ENCODE data around the gene TENT5C.

The TENT5C gene

GRCh38 chr1:117628343-117628742 is 22.5 kb downstream of the TENT5C start:
- Histone ChIP-seq H3K4me1 (ENCODE audit: control insufficient read depth, insufficient read depth, low read length, poor library complexity, severe bottlenecking) (peaks cover 8% of the 10 kb centered on the region), H3K4me3 (ENCODE audit: extremely low read depth, insufficient read depth, low read length, poor library complexity, severe bottlenecking) (no peak overlapping the region), H3K36me3 (ENCODE audit: control insufficient read depth, insufficient read depth, low read length) (no peaks in the 10 kb centered on the region), H3K9me3 (ENCODE audit: control insufficient read depth, low read length) (no peaks in the 10 kb centered on the region), H3K27ac (ENCODE audit: low read depth, low read length, severe bottlenecking) (no peak overlapping the region)
- 92 to 97% methylated on average over 3 of the region's 3 CpGs for WGBS, 2 experiments (ENCODE audit: insufficient coverage in 2 of 2)

GRCh38 chr1:117629625-117630422 is 24.0 kb downstream of the TENT5C start:
- H3K4me3 ChIP-seq (ENCODE audit: extremely low read depth, insufficient read depth, low read length, poor library complexity, severe bottlenecking), result no peak overlapping the region
- no peaks in the 10 kb centered on the region for H3K36me3 ChIP-seq (ENCODE audit: control insufficient read depth, insufficient read depth, low read length)
- no peaks in the 10 kb centered on the region for H3K9me3 ChIP-seq (ENCODE audit: control insufficient read depth, low read length)
- peaks cover 8% of the 10 kb centered on the region for H3K4me1 ChIP-seq (ENCODE audit: control insufficient read depth, insufficient read depth, low read length, poor library complexity, severe bottlenecking)
- no peak overlapping the region for H3K27ac ChIP-seq (ENCODE audit: low read depth, low read length, severe bottlenecking)
- 85 to 95% methylated on average over 5 to 9 of the region's 10 CpGs for WGBS, 2 experiments (ENCODE audit: insufficient coverage in 2 of 2)

DNA sequence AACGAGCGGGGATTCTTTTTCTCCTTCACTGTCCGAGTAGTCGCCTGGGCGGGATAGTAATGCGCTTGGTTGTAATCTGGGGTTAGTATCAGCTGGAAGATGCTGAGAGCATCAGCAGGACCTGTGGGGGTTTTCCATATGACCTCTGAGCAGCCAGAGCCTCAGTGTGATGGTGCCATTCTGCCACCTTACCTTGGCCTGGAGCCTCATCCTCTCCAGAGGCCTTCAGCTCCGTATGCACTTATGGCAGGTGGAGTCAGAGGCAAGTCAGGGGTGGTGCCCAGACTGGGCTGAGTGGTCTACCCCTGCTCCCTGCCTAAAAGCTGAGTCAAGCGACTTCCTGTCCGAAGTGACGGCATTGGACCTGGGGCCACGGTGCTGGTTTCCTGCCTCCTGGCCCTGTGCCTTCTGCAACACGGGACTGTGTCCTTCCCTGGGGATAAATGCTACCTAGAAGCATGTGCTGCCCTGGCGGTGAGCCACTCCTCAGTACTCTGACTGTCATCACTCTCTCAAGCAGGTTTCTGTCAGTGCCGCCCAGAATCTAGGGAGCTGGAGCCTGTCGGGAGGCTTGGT is 24.7 kb downstream of the TENT5C start:
- no peak overlapping the region for H3K4me3 ChIP-seq (ENCODE audit: extremely low read depth, insufficient read depth, low read length, poor library complexity, severe bottlenecking)
- no peaks in the 10 kb centered on the region for H3K36me3 ChIP-seq (ENCODE audit: control insufficient read depth, insufficient read depth, low read length)
- peaks cover 8% of the 10 kb centered on the region for H3K4me1 ChIP-seq (ENCODE audit: control insufficient read depth, insufficient read depth, low read length, poor library complexity, severe bottlenecking)
- WGBS, 2 experiments (ENCODE audit: insufficient coverage in 2 of 2), result 89 to 93% methylated on average over 12 to 14 of the region's 15 CpGs
- no peaks in the 10 kb centered on the region for H3K9me3 ChIP-seq (ENCODE audit: control insufficient read depth, low read length)
- H3K27ac ChIP-seq (ENCODE audit: low read depth, low read length, severe bottlenecking), result no peak overlapping the region

- Histone ChIP-seq H3K4me3 (ENCODE audit: extremely low read depth, insufficient read depth, low read length, poor library complexity, severe bottlenecking) (no peak overlapping the region), H3K27ac (ENCODE audit: low read depth, low read length, severe bottlenecking) (no peak overlapping the region), H3K4me1 (ENCODE audit: control insufficient read depth, insufficient read depth, low read length, poor library complexity, severe bottlenecking) (peaks cover 8% of the 10 kb centered on the region), H3K9me3 (ENCODE audit: control insufficient read depth, low read length) (no peaks in the 10 kb centered on the region), H3K36me3 (ENCODE audit: control insufficient read depth, insufficient read depth, low read length) (no peaks in the 10 kb centered on the region)
- 78 to 95% methylated on average over 3 to 6 of the region's 7 CpGs for WGBS, 2 experiments (ENCODE audit: insufficient coverage in 2 of 2)
Measured at GRCh38 chr1:117631359-117632160, 25.7 kb downstream of the TENT5C start.

- WGBS, 2 experiments (ENCODE audit: insufficient coverage in 2 of 2), result 72 to 73% methylated on average over 3 to 4 of the region's 6 CpGs
Measured at GRCh38 chr1:117632269-117633067, 26.6 kb downstream of the TENT5C start.

DNA sequence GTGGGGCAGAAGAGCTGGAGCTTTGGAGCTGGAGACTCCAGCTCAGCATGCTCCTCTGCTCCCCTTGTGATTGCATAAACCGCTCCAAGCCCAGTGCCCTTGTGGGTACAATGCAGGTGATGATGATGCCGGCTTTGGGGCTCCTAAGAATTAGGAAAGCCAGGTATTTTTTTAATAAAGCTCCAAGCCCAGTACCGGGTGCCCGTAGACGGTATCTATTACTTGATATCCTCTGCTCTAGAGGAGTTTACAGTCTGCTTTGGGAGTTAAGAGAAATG is 27.2 kb downstream of the TENT5C start:
- H3K27ac ChIP-seq (ENCODE audit: low read depth, low read length, severe bottlenecking), result no peak overlapping the region
- peaks cover 8% of the 10 kb centered on the region for H3K4me1 ChIP-seq (ENCODE audit: control insufficient read depth, insufficient read depth, low read length, poor library complexity, severe bottlenecking)
- H3K36me3 ChIP-seq (ENCODE audit: control insufficient read depth, insufficient read depth, low read length), result no peaks in the 10 kb centered on the region
- no peak overlapping the region for H3K4me3 ChIP-seq (ENCODE audit: extremely low read depth, insufficient read depth, low read length, poor library complexity, severe bottlenecking)
- H3K9me3 ChIP-seq (ENCODE audit: control insufficient read depth, low read length), result no peaks in the 10 kb centered on the region
- WGBS, 2 experiments (ENCODE audit: insufficient coverage in 2 of 2), result 91 to 94% methylated on average over 5 of the region's 5 CpGs

More at GRCh38 chr1:117632269-117633067, 26.6 kb downstream of the TENT5C start:
- Histone ChIP-seq H3K36me3 (ENCODE audit: control insufficient read depth, insufficient read depth, low read length) (no peaks in the 10 kb centered on the region), H3K4me1 (ENCODE audit: control insufficient read depth, insufficient read depth, low read length, poor library complexity, severe bottlenecking) (peaks cover 8% of the 10 kb centered on the region), H3K4me3 (ENCODE audit: extremely low read depth, insufficient read depth, low read length, poor library complexity, severe bottlenecking) (no peak overlapping the region), H3K27ac (ENCODE audit: low read depth, low read length, severe bottlenecking) (no peak overlapping the region), H3K9me3 (ENCODE audit: control insufficient read depth, low read length) (no peaks in the 10 kb centered on the region)

GRCh38 chr1:117633423-117633822 is 27.6 kb downstream of the TENT5C start:
- no peaks in the 10 kb centered on the region for H3K9me3 ChIP-seq (ENCODE audit: control insufficient read depth, low read length)
- H3K27ac ChIP-seq (ENCODE audit: low read depth, low read length, severe bottlenecking), result no peak overlapping the region
- no peak overlapping the region for H3K4me3 ChIP-seq (ENCODE audit: extremely low read depth, insufficient read depth, low read length, poor library complexity, severe bottlenecking)
- H3K36me3 ChIP-seq (ENCODE audit: control insufficient read depth, insufficient read depth, low read length), result no peaks in the 10 kb centered on the region
- H3K4me1 ChIP-seq (ENCODE audit: control insufficient read depth, insufficient read depth, low read length, poor library complexity, severe bottlenecking), result peaks cover 8% of the 10 kb centered on the region
- WGBS, 2 experiments (ENCODE audit: insufficient coverage in 2 of 2), result 86 to 91% methylated on average over 1 to 7 of the region's 7 CpGs

DNA sequence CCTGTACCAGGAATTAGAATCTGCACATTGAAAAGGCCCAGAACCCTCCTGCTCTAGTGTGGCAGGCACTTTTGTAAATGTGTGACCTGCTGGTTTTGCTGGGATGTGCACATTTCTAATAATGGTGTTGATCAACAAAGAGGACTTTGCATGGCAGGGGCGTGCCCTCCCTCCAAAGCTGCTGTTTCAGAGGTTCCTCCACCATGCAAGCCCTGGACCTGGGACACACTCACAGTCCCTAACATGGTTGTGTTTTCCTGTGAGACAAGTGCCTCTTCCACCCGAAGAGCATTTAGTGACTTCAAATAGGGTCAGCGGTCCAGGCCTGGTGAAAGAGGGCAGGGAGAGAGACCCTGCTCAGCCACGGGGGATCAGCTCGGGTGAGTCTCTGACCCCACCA is 28.1 kb downstream of the TENT5C start:
- Histone ChIP-seq H3K4me3 (ENCODE audit: extremely low read depth, insufficient read depth, low read length, poor library complexity, severe bottlenecking) (no peak overlapping the region), H3K9me3 (ENCODE audit: control insufficient read depth, low read length) (no peaks in the 10 kb centered on the region), H3K4me1 (ENCODE audit: control insufficient read depth, insufficient read depth, low read length, poor library complexity, severe bottlenecking) (peaks cover 8% of the 10 kb centered on the region), H3K36me3 (ENCODE audit: control insufficient read depth, insufficient read depth, low read length) (no peaks in the 10 kb centered on the region), H3K27ac (ENCODE audit: low read depth, low read length, severe bottlenecking) (no peak overlapping the region)
- WGBS, 2 experiments (ENCODE audit: insufficient coverage in 2 of 2), result 82 to 100% methylated on average over 4 of the region's 5 CpGs

DNA sequence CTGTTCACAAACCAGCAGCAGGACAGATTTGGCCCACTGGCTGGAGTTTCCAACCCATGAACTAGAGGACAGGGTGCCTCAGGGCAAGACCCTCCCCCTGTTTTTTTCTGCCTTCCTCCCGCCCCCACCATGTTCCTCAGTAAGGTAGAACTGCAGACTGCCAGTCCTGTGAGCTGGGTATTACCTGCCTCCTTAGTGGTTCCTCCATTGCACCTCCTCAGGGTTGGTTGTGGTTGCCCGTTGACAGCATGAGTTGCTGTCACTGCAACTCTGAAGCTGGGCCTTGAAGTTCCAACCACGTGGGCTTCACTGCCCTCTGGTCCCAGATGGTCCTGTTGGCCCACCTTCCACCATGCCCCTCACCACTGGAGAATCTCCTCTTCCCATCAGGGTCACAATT is 28.8 kb downstream of the TENT5C start:
- H3K9me3 ChIP-seq (ENCODE audit: control insufficient read depth, low read length), result no peaks in the 10 kb centered on the region
- H3K4me1 ChIP-seq (ENCODE audit: control insufficient read depth, insufficient read depth, low read length, poor library complexity, severe bottlenecking), result peaks cover 8% of the 10 kb centered on the region
- WGBS, 2 experiments (ENCODE audit: insufficient coverage in 2 of 2), result 80 to 90% methylated on average over 2 of the region's 3 CpGs
- H3K4me3 ChIP-seq (ENCODE audit: extremely low read depth, insufficient read depth, low read length, poor library complexity, severe bottlenecking), result no peak overlapping the region
- H3K27ac ChIP-seq (ENCODE audit: low read depth, low read length, severe bottlenecking), result no peak overlapping the region
- no peaks in the 10 kb centered on the region for H3K36me3 ChIP-seq (ENCODE audit: control insufficient read depth, insufficient read depth, low read length)

DNA sequence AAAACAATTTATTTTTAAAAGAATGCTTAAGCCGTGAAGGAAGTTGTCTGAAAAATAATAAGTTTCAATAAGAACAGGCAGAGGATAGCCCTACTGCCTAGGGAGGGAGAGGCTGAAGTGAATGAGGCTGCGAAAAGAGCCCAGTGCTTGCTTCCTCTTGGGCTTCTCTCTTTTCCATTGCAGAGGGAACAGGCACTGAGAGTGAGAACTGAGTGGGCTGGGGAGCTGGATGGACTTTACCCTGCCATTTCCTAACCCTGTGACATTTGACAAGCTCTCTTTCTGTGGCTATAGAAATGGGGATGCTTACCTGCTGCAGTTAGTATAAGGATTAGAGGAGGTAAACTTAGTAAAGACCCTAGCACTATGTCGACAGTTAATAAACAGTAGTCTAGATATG is 30.0 kb downstream of the TENT5C start:
- Histone ChIP-seq H3K4me3 (ENCODE audit: extremely low read depth, insufficient read depth, low read length, poor library complexity, severe bottlenecking) (no peak overlapping the region), H3K27ac (ENCODE audit: low read depth, low read length, severe bottlenecking) (no peak overlapping the region), H3K9me3 (ENCODE audit: control insufficient read depth, low read length) (no peaks in the 10 kb centered on the region), H3K36me3 (ENCODE audit: control insufficient read depth, insufficient read depth, low read length) (no peaks in the 10 kb centered on the region), H3K4me1 (ENCODE audit: control insufficient read depth, insufficient read depth, low read length, poor library complexity, severe bottlenecking) (peaks cover under 1% of the 10 kb centered on the region)
- WGBS, 2 experiments (ENCODE audit: insufficient coverage in 2 of 2), result 100% methylated on average over 2 of the region's 3 CpGs
